Cardiac fibroblast (primary cell): Measurements from ENCODE around the gene MXI1.
"Not testable (repeated sequence)": the region's sequence is repeated elsewhere in the genome, so short reads cannot be mapped to it uniquely, and the experiment has no call there.

Experiments used
- DNase-seq, 2 donors: peaks; one replicate each; pipeline versions ENCODE4 v3.0.0 to v3.0.0-alpha.2; 2010; ENCODE audit warnings: low read depth in 2 of 2
- H3K4me3 ChIP-seq, 2 donors: replicated peaks in 1 of 2; 1 replicate in 1 of 2; 2 replicates in 1 of 2; pipeline ENCODE4 v1.5.1; 2011; ENCODE audit warnings: low read depth in 2 of 2, low read length in 2 of 2, mild to moderate bottlenecking in 2 of 2, moderate library complexity in 1 of 2
- CTCF ChIP-seq: IDR thresholded peaks from one replicate; pipeline ENCODE4 v1.5.1; 2011; ENCODE audit warnings: low read depth, mild to moderate bottlenecking, low read length, inconsistent platforms

MXI1 gene

GRCh38 chr10:110233846-110234245 lies 26.4 kb downstream of the MXI1 start:
- TF ChIP-seq CTCF: no peak
- DNase-seq: no peak
- no peak overlapping the region for H3K4me3 ChIP-seq

- no peak overlapping the region for H3K4me3 ChIP-seq
- no peak for DNase-seq
- no peak for TF ChIP-seq CTCF
These were observed 30.6 kb downstream of the MXI1 start for GRCh38 chr10:110237894-110238480.

- DNase-seq: no peak
- no peak overlapping the region for H3K4me3 ChIP-seq
- TF ChIP-seq CTCF: no peak
These were observed 32.5 kb downstream of the MXI1 start for GRCh38 chr10:110239892-110240291.

- no peak for TF ChIP-seq CTCF
- no peak overlapping the region for H3K4me3 ChIP-seq
- no peak for DNase-seq
These were observed 34.0 kb downstream of the MXI1 start for GRCh38 chr10:110241407-110241806.

GRCh38 chr10:110241841-110242240 lies 34.4 kb downstream of the MXI1 start:
- no peak for TF ChIP-seq CTCF
- no peak overlapping the region for H3K4me3 ChIP-seq
- no peak for DNase-seq

- TF ChIP-seq CTCF: no peak
- H3K4me3 ChIP-seq: no peak overlapping the region
- DNase-seq: no peak
These were observed 35.1 kb downstream of the MXI1 start for GRCh38 chr10:110242511-110242910.

GRCh38 chr10:110244550-110244949 lies 37.1 kb downstream of the MXI1 start:
- TF ChIP-seq CTCF: no peak
- peak in 1 of 2 donors; percentile 23 for DNase-seq
- no peak overlapping the region for H3K4me3 ChIP-seq

GRCh38 chr10:110247833-110248232 lies 40.4 kb downstream of the MXI1 start:
- DNase-seq, H3K4me3 ChIP-seq: not testable (repeated sequence)

GRCh38 chr10:110249489-110249888 lies 42.1 kb downstream of the MXI1 start:
- not testable (repeated sequence) for H3K4me3 ChIP-seq, DNase-seq

- DNase-seq, H3K4me3 ChIP-seq: not testable (repeated sequence)
These were observed 44.0 kb downstream of the MXI1 start for GRCh38 chr10:110251392-110251791.
